ENCODE results near the gene TMEM181.

DNA sequence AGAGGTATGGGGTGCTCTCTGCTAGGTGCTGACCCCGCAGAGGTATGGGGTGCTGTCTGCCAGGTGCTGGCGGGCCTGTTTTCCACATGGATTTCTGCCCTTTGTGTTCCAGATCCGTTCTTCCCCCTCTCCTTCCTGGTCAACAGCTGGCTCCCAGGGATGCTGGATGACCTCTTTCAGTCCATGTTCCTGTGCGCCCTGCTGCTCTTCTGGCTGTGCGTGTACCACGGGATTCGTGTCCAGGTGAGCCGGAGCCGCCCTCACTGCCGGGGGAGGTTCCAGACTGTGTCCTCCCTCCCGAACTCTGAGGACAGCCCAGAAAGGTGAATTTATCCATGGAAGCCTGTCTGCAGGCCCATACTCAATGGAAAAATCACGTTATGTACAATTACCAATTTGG, 48.3 kb downstream of the TMEM181 start:
- TF ChIP-seq, protein P1, sequence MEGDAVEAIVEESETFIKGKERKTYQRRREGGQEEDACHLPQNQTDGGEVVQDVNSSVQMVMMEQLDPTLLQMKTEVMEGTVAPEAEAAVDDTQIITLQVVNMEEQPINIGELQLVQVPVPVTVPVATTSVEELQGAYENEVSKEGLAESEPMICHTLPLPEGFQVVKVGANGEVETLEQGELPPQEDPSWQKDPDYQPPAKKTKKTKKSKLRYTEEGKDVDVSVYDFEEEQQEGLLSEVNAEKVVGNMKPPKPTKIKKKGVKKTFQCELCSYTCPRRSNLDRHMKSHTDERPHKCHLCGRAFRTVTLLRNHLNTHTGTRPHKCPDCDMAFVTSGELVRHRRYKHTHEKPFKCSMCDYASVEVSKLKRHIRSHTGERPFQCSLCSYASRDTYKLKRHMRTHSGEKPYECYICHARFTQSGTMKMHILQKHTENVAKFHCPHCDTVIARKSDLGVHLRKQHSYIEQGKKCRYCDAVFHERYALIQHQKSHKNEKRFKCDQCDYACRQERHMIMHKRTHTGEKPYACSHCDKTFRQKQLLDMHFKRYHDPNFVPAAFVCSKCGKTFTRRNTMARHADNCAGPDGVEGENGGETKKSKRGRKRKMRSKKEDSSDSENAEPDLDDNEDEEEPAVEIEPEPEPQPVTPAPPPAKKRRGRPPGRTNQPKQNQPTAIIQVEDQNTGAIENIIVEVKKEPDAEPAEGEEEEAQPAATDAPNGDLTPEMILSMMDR (IDR thresholded peaks at IDR 0.05), result no peak
- no peak for TF ChIP-seq EZH2 (IDR thresholded peaks at IDR 0.05; ENCODE audit: borderline replicate concordance, insufficient read depth, low read depth, low read length, poor library complexity, severe bottlenecking)
